Measurements from ENCODE around the gene STRN3. TPM values are rescaled to one million over a fixed set of nuclear protein-coding genes. Genes with fewer than 3 reads are reported as not detected.
"Not testable (repeated sequence)": the region's sequence is repeated elsewhere in the genome, so short reads cannot be mapped to it uniquely, and the experiment has no call there.

Gene STRN3, protein sequence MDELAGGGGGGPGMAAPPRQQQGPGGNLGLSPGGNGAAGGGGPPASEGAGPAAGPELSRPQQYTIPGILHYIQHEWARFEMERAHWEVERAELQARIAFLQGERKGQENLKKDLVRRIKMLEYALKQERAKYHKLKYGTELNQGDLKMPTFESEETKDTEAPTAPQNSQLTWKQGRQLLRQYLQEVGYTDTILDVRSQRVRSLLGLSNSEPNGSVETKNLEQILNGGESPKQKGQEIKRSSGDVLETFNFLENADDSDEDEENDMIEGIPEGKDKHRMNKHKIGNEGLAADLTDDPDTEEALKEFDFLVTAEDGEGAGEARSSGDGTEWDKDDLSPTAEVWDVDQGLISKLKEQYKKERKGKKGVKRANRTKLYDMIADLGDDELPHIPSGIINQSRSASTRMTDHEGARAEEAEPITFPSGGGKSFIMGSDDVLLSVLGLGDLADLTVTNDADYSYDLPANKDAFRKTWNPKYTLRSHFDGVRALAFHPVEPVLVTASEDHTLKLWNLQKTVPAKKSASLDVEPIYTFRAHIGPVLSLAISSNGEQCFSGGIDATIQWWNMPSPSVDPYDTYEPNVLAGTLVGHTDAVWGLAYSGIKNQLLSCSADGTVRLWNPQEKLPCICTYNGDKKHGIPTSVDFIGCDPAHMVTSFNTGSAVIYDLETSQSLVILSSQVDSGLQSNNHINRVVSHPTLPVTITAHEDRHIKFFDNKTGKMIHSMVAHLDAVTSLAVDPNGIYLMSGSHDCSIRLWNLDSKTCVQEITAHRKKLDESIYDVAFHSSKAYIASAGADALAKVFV
- total RNA-seq = 10 to 100 TPM; 16.0 to 18.1 TPM

DNA sequence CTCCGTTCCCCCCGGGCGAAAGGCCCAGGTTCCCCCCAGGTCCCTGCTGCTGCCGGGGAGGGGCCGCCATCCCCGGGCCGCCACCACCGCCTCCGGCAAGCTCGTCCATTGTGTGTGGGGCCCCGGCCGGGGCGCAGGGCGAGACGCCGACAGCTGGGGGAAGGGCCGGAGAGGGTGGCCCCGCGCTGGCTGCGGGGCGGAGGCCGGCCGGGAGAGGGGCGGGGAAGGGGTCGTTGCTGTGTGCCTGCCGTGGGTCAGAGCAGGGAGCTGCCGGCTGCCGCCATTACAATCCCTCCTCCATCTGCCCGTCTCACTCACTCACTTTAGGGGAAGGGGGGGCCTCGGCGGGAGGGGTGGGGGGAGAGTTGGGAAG is at the start of gene STRN3:
TSS of gene STRN3 (minus strand) at position 303 of the 373 bp plus-strand sequence. CDS start at position 109, 194 bp downstream.
- peak within 1 kb of the TSS; percentile 88 for H3K4me3 Mint-ChIP-seq
- peak within 1 kb of the TSS; percentile 98 for H3K27ac Mint-ChIP-seq
- DNase-seq = no peak
- no peaks in the 10 kb centered on the region for H3K27me3 Mint-ChIP-seq
- H3K4me1 Mint-ChIP-seq = peaks cover 53% of the 10 kb centered on the region
- H3K36me3 Mint-ChIP-seq = peaks cover 26% of the 10 kb centered on the region
- no peaks in the 10 kb centered on the region for H3K9me3 Mint-ChIP-seq

DNA sequence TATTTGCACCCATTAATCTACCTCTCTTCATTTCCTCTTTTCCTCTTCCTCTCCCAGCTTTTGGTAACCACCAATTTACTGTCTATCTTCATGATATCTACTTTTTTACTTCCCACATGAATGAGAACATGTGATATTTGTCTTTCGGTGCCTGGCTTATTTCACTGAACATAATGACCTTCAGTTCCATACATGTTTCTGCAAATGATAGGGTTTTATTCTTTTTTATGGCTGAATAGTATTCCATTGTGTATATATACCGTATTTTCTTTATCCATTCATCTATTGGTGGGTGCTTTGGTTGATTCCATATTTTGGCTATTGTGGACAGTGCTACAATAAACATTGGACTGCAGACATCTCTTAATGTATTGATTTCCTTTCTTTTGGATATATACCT is 49.0 kb upstream of the STRN3 start:
- Mint-ChIP-seq H3K4me3 (no peak overlapping the region), H3K36me3 (peaks cover 7% of the 10 kb centered on the region)

DNA sequence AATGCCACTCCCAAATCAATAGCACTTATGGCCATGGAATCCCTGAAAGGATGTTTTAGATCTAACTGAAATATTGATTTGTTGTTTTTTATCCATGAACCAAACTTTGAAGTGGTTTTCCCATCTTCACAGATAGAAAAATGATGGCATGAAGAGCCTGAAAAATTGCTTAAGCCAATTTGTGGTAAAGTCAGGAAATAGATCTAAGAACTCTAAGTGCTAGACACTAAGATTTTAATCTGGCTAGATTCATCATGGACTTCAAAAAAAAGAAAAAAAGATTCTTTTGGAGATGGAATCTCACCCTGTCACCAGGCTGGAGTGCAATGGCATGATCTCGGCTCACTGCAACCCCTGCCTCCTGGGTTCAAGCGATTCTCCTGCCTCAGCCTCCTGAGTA is 45.0 kb upstream of the STRN3 start:
- no peaks in the 10 kb centered on the region for H3K4me1 Mint-ChIP-seq
- H3K36me3 Mint-ChIP-seq = peaks cover 8% of the 10 kb centered on the region
- H3K9me3 Mint-ChIP-seq = peaks cover 4% of the 10 kb centered on the region
- DNase-seq = no peak
- H3K4me3 Mint-ChIP-seq = no peak overlapping the region
- no peak overlapping the region for H3K27ac Mint-ChIP-seq
- no peaks in the 10 kb centered on the region for H3K27me3 Mint-ChIP-seq

More for the DNA sequence above, 49.0 kb upstream of the STRN3 start:
- Mint-ChIP-seq H3K27ac (no peak overlapping the region), H3K27me3 (no peaks in the 10 kb centered on the region), H3K4me1 (no peaks in the 10 kb centered on the region), H3K9me3 (peaks cover 4% of the 10 kb centered on the region)
- DNase-seq = no peak

DNA sequence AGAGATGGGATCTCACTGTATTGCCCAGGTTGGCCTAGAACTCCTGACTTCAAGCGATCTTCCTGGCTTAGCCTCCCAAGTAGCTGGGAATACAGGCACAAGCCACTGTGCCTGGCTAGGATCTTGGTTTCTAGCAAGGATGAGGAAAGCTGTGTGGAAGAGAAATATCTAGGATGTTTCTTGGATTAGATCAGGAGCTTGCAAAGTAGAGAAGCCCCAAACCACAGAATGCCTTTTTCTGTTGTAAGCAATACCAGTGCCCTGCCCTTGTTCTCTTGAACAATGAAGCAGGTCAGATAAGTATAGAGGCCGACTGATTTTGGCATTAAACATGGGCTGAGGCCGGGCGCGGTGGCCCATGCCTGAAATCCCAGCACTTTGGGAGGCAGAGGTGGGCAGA is 44.3 kb upstream of the STRN3 start:
- Mint-ChIP-seq H3K36me3 (peaks cover 8% of the 10 kb centered on the region), H3K27ac (no peak overlapping the region), H3K27me3 (no peaks in the 10 kb centered on the region), H3K4me3 (no peak overlapping the region), H3K4me1 (no peaks in the 10 kb centered on the region), H3K9me3 (peaks cover 4% of the 10 kb centered on the region)
- no peak for DNase-seq

DNA sequence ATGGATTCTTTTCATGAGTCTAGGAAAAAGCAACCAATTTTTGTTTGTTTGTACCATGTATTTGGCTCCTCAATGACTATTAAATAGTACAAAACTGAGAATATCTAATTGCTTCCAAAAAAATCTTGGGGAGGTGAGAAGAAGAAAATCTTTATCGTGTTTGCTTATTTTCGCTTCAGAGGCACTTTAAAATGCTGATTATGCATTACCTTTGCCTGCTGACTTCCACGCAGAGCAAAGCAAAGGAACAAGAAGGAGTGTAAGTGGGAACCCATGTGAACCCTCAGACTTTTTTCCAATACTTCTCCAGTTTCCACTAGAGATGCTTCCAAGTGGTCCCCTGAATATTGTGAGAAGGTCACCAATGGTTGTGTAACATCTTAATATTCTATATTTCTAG is 43.2 kb upstream of the STRN3 start:
- no peak overlapping the region for H3K27ac Mint-ChIP-seq
- peaks cover 3% of the 10 kb centered on the region for H3K36me3 Mint-ChIP-seq
- no peaks in the 10 kb centered on the region for H3K27me3 Mint-ChIP-seq
- H3K9me3 Mint-ChIP-seq = no peaks in the 10 kb centered on the region
- DNase-seq = no peak
- no peaks in the 10 kb centered on the region for H3K4me1 Mint-ChIP-seq
- no peak overlapping the region for H3K4me3 Mint-ChIP-seq

DNA sequence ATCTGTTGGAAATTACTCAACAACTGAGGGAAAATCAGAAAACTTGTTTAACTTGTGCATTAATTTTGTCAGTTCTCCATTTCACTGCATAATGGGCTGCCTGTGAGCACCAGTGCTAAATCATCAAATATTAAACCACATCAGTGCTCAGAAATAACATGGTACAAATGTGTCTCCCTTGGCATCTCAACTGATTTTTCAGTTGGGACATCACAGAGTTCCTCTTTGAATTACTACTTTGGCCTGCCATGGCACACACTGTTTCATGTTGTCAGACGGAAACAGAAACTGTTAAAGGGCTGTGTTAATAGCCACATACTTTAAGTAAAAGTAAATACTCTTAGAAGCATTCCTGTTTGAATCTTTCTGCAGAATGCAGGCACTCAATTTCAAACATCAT is 42.1 kb upstream of the STRN3 start:
- DNase-seq = no peak
- no peaks in the 10 kb centered on the region for H3K9me3 Mint-ChIP-seq
- H3K27ac Mint-ChIP-seq = no peak overlapping the region
- no peaks in the 10 kb centered on the region for H3K27me3 Mint-ChIP-seq
- no peak overlapping the region for H3K4me3 Mint-ChIP-seq
- H3K4me1 Mint-ChIP-seq = no peaks in the 10 kb centered on the region
- peaks cover 3% of the 10 kb centered on the region for H3K36me3 Mint-ChIP-seq

DNA sequence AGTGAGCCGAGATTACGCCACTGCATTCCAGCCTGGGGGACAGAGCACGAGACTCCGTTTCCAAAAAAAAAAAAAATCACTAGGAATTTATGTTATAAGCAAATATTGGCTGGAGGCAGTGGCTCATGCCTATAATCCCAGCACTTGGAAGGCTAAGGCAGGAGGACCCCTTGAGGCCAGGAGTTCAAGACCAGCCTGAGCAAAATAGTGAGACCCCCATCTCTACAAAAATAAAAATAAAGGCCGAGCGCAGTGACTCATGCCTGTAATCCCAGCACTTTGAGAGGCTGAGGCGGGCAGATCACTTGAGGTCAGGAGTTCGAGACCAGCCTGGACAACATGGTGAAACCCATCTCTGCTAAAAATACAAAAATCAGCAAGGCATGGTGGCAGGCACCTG is 36.7 kb upstream of the STRN3 start:
- not testable (repeated sequence) for H3K27ac Mint-ChIP-seq, H3K9me3 Mint-ChIP-seq, DNase-seq

DNA sequence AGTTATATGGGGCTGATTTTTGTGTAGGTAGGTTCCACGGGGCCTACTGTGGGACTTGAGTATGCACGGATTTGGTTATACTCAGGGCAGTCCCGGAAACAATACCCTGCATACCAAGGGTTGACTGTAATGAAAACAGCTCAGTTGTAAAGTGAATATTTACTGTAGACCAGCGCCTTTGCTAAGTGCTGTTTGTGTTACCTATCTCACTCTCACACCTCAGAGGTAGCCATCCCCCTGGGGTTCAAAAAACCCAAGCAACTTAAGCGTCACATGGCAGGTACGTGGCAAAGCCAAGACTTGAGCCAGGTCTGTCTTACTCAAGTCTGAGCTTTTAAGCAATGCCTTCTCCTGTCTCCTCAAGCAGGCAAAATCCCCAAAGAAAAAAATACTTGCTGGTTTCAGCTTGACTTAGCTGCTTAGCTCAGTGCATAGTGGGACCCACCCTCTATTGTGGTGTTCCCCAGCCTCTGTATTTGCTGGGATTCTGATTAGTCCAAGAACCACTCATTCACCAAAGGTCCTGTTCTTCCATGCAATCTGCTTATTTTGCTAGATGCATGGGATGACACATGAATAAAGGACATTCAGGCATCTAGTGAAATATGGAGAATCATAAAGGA is 34.2 kb upstream of the STRN3 start:
- Mint-ChIP-seq H3K9me3 (no peaks in the 10 kb centered on the region), H3K4me1 (peaks cover 13% of the 10 kb centered on the region), H3K27ac (no peak overlapping the region), H3K36me3 (no peaks in the 10 kb centered on the region), H3K27me3 (no peaks in the 10 kb centered on the region), H3K4me3 (no peak overlapping the region)
- DNase-seq = no peak

More for the DNA sequence above, 36.7 kb upstream of the STRN3 start:
- H3K4me3 Mint-ChIP-seq, H3K36me3 Mint-ChIP-seq, H3K27me3 Mint-ChIP-seq, H3K4me1 Mint-ChIP-seq: not testable (repeated sequence)

DNA sequence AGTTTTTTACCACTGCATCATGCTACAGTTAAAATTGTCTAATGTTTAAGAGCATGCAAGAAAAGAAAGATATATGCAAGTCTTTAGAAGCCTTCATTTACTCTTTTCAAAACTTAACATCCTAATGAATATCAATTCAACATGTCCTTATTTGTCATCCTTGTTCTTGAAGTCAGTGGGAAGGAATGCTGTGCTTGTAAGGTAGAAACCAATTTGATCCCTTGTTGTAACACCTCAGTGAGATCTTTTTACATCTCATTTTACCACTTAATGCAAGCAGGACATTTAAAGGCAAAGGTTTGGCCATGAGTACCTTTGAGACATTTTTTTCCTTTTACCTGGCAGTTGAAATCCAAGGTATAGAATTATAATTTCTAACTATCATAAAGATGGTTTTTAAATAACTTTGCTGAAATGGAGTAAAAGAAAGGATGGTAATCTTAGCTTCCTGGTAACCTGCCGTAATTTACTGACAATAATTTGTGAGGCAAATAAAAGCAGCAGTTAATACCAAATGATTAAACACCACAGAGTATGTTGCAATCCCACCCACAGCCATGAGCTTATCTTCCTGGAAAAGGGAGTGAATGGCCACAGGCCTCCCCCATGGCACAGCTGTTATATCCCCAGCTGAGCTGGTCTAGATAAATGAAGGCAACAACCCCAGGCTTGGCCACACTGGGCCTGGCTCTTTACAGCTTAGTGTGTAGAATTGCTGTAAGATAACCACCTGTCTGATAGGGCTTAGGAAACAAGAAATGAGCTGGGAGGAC is 33.2 kb upstream of the STRN3 start:
- H3K4me3 Mint-ChIP-seq = no peak overlapping the region
- H3K27me3 Mint-ChIP-seq = no peaks in the 10 kb centered on the region
- no peak for DNase-seq
- H3K4me1 Mint-ChIP-seq = peaks cover 13% of the 10 kb centered on the region
- no peak overlapping the region for H3K27ac Mint-ChIP-seq
- no peaks in the 10 kb centered on the region for H3K36me3 Mint-ChIP-seq
- no peaks in the 10 kb centered on the region for H3K9me3 Mint-ChIP-seq

DNA sequence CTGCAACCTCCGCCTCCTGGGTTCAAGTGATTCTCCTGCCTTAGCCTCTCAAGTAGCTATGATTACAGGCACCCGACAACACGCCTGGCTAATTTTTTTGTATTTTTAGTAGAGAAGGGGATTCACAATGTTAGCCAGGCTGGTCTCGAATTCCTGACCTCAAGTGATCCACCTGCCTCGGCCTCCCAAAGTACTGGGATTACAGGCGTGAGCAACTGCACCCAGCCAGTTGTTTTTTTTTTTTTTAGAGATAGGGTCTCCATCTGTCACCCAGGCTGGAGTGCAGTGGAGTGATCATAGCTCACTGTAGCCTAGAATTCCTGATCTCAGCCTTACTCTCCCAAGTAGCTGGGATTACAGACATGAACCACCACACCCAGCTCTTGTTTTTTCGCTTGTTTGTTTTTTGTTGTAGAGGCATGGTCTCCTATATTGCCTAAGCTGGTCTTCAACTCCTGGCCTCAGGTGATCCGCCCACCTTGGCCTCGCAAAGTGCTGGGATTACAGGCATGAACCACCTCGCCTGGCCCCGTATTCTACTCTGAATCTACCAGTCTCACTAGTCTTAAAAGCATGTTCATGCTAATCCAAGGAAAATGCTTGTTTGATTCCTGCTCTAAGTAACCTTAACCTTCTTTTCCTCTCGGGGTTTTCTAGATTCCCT is 31.7 kb upstream of the STRN3 start:
- no peak overlapping the region for H3K27ac Mint-ChIP-seq
- H3K36me3 Mint-ChIP-seq = no peaks in the 10 kb centered on the region
- no peak overlapping the region for H3K4me3 Mint-ChIP-seq
- DNase-seq = no peak
- no peaks in the 10 kb centered on the region for H3K27me3 Mint-ChIP-seq
- no peaks in the 10 kb centered on the region for H3K9me3 Mint-ChIP-seq
- peaks cover 13% of the 10 kb centered on the region for H3K4me1 Mint-ChIP-seq

DNA sequence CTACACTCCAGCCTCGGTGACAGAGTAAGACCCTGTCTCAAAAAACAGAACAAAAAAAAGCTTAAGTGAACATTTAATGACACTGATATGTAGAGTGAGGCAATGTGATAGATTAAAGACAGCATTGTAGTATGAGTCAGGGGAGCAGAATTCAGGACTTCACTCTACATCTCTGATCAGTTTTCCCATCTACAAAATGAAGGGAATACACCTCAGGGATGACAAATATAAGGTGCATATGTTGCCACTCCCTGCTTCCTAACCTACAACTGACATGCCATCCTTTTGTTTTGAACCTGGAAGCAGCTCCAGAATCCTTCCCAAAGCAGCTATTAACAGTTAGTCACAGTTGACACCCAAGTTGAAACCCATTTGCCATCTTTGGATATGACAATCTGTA is 30.9 kb upstream of the STRN3 start:
- Mint-ChIP-seq H3K27me3 (no peaks in the 10 kb centered on the region), H3K27ac (no peak overlapping the region), H3K36me3 (no peaks in the 10 kb centered on the region), H3K9me3 (no peaks in the 10 kb centered on the region), H3K4me3 (no peak overlapping the region), H3K4me1 (peaks cover 13% of the 10 kb centered on the region)
- DNase-seq = no peak

DNA sequence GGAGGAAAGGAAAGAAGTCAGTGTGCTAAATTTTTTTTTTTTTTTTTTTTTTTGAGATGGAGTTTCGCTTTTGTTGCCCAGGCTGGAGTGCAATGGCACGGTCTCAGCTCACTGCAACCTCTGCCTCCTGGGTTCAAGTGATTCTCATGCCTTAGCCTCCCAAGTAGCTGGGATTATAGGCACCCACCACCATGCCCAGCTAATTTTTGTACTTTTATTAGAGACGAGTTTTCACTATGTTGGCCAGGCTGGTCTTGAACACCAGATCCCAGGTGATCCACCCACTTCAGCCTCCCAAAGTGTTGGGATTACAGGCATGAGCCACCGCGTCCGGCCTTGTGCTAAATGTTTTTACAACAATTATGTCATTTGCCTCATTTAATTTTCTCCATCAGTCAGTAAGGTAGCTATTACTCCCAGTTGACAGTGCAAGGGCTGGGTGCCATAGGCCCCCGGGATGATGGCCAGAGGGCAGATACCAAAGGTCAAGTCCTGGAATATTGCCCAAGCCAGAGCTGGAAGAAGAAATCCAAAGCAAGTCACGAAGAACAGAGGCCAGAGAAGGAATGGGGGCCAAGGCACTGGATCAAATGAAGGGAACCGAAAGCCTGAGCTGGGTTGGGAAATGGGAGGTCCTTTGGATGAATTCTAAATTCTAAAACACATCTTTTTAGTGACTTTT is 26.9 kb upstream of the STRN3 start:
- H3K9me3 Mint-ChIP-seq, H3K27ac Mint-ChIP-seq, H3K4me3 Mint-ChIP-seq, H3K27me3 Mint-ChIP-seq, H3K36me3 Mint-ChIP-seq, DNase-seq, H3K4me1 Mint-ChIP-seq: not testable (repeated sequence)

DNA sequence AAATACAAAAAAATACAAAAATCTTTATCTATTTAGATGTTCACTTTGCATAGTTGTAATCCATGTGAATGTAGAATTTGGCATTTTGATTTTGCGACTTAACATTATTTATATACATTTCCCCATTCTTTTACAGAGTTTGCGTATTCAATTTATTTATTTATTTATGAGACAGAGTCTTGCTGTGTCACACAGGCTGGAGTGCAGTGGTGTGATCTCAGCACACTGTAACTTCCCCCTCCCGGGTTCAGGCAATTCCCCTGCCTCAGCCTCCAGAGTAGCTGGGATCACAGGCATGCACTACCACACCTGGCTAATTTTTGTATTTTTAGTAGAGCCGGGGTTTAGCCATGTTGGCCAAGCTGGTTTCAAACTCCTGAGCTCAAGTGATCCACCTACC is 25.3 kb upstream of the STRN3 start:
- Mint-ChIP-seq H3K4me1 (peaks cover 3% of the 10 kb centered on the region), H3K27ac (no peak overlapping the region), H3K27me3 (no peaks in the 10 kb centered on the region), H3K36me3 (peaks cover 4% of the 10 kb centered on the region), H3K9me3 (no peaks in the 10 kb centered on the region), H3K4me3 (no peak overlapping the region)
- no peak for DNase-seq

DNA sequence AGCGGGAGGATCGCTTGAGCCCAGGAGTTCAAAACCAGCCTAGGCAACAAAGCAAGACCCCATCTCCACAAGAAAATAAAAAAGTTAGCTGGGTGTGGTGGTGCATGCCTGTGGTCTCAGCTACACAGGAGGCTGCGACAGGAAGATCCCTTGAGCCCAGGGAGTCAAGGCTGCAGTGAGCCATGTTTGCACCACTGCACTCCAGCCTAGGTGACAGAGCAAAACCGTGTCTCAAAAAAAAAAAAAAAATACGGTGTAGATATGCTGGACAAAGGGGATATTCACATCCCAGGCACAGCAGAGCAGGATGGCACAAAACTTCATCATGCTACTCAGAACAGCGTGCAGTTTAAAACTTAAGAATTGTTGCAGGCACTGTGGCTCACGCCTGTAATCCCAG is 24.8 kb upstream of the STRN3 start:
- DNase-seq = no peak
- Mint-ChIP-seq H3K27me3 (no peaks in the 10 kb centered on the region), H3K4me1 (peaks cover 3% of the 10 kb centered on the region), H3K36me3 (peaks cover 4% of the 10 kb centered on the region), H3K27ac (no peak overlapping the region), H3K9me3 (no peaks in the 10 kb centered on the region), H3K4me3 (no peak overlapping the region)
